GM19468 (cell line): ENCODE measurements around the gene SIX4.

Experiments used
- ATAC-seq: cut with Tn5 transposase; IDR thresholded peaks from one replicate; pipeline ENCODE4 v1.9.1; 2021; ENCODE audit warnings: mild to moderate bottlenecking, moderate library complexity, moderate number of reproducible peaks; ENCODE audit not compliant: unreplicated experiment; ENCODE audit errors: extremely low read depth

The SIX4 gene

DNA sequence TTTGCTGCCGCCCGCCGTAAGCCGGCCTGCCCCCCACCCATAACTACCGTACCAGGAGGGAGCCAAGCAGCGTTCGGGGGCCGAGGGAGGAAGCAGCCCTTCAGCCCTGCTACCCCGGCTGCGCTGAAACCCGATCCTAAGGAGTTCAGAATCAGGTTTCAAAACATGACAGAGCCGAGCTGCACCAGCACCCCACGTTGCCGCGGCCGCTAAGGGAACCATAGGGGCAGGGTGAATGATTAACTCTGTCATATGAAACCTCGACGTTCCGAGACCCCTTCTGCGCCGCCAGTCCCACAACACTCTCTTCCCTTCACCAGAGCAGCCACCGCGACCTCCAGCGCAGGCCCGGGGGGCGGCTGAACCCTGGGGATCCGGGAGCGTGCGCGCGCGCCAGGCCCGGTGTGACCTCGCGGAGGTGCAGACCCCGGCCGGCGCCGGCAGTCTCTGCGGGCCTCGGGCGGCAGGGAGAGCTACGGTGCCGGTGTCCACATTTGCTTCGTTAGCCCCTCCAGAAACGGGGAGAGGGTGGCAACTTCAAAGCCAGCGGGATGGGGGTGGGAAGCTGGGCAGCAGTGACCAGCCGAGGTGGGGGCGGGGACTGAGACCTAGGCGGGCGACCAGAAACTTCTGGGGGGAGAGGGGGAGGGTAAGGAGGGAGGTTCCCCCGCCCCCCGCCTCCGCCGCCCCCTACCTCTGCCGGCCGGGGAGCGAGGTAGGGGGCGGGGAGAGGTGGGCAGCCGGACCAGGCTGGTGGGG lies 1.6 kb downstream of the SIX4 start:
- no peak for ATAC-seq

DNA sequence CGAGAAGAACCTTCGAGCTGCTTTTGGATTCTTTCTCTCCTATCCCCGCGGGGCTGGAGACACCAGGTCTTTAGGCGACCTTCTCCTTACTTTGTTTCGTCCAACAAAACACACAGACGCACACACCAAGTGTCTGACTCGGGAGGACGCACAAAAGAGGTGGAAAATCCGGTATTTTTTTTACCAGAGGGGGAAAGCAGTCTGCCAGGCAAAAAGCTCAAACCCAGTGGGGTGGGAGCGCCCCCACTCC lies 2.1 kb downstream of the SIX4 start:
- ATAC-seq = no peak

DNA sequence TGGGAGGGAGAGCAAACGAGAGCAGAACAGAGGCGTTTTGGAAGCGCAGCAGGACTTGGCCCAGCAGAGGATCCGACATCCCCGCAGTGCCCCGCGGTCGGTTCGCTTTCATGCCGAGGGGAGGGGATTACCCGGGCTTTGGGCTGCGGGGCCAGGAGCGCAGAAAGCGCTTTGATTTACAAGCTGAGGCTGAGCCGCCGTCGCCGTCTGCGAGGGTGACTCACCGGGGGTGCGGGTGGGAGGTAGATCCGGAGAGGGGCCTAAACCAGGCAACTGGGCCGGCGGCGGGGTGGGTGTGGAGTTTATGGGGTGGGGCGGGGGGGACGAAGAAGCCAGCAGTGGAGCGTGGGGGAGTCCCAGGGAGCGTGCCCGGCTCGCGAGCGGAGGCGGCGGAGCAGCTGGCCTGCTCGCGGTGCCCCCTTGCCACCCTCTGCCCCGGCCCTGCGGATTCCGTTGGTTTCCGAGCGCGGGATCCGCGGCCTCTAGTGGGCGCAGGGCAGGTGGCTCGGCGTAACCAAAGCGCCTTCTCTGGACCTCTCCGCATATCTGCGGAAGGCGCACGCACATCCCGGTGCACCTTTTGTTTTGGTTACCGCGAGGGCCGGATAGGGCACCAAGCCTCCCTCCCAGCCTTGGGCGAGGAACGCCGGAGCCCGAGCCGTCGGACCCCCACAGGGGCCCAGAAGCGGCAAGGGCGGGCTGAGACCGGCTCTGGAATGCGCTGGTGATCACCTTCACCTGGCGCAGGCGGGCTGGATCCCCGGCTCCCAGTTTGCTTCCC lies 2.6 kb downstream of the SIX4 start:
- ATAC-seq = no peak

DNA sequence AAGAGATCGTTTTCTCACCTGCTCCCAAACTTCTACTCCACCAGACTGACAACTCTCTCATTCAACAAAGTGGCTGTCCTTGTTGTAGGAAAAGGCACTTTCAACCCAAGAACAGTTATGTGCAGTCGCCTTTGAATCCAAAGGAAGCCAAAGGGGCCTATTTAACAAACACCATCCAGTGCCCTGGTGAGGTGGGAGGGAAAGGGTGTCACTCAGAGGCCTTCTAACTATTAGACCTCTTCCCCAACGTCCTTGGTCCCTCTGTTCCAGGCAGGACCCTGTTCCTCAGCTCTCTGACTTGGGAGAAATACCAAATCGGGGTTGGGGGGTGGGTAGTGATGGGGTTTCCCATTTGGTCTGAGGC lies 3.2 kb downstream of the SIX4 start:
- no peak for ATAC-seq

DNA sequence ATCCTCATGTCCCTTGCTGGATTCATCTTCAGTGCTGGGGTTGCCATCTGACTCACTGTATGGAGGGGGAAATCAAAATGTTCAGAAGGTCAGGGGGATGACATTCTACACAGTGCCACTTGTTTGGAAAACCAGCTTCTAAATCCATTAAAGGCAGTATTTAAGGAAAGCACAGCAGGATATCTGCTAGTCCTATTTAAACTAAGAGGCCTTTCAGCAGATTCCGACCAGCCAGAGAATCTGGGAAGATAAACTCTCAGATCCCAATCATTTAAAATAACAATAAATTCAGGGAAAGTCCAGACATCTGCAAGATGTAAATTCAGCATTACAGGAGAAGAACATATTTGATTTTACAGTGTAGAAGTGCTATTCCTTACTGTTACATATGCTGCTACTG lies 3.8 kb downstream of the SIX4 start:
- ATAC-seq = no peak

DNA sequence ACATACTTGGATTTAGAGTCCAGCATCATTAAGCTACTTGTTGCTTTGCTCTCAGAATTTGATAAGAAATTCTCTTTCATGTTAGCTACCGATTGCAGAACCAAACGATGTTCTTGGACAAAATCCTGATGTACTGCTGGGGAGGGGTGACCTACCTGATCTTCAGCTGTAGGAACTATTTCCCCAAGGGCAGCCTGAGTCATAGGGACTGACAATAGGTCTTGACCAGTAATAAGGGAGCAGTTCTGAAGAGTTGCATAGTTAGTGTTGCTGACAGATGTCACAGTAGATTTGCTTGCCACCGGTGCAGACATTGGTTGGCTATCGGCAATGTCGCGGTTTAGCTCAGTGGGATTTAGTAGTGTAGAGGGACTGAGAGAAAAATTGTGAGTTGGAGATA lies 10.6 kb downstream of the SIX4 start:
- ATAC-seq = no peak

DNA sequence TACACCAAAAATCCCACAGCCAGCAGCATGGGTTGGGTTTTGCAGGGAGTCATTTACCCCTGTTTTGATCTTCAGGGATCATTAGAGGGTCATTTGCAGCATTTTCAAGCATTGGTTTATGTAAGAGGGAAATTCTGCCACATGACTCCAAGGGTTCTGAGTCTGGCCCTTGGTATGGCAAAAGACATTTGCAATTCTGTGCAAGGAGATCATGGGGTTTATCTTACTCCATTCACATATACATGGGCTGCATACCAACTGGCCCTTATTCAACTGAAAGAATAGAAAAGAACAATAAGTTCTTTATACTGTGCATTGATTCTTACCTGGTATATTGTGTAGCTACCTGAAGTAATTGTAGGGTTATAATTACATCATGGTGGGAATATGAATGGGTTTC lies 13.7 kb downstream of the SIX4 start:
- ATAC-seq = no peak

DNA sequence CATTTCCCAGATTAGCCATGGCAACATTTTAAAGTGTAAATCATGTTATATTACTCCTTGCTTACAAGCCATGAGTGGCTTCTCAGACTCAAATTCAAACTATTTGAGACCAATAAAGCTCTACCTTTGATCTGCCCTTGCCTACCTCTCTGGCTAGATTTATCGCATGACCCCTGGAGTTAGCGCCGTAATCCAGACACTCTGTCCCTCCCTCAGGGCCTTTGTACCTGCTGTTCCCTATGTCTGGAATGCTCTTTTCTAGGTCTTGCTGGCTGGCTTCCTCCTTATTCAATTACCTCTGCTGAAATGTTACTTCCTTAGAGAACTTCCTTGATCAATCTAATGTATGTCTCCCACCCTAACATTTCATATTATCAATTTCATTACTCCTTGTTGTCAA lies 16.3 kb downstream of the SIX4 start:
- ATAC-seq = no peak

DNA sequence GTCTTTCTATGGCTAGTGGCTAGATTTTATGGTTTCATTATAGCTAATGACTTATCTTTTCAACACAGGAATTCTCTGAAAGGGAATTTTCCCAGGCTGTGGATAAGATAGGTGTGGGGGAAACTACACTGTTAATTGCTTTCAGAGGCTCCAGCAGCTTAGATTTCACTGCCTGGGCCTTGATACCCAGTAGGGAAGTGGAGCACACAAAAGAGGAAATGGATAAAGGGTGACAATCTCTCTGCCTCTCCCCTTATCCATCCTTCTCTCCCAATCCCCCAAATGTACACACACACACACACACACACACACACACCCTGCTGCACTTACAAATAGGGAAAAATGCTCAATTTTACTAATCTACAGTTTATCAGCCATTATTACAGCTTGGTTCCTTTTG lies 19.1 kb downstream of the SIX4 start:
- ATAC-seq = no peak

DNA sequence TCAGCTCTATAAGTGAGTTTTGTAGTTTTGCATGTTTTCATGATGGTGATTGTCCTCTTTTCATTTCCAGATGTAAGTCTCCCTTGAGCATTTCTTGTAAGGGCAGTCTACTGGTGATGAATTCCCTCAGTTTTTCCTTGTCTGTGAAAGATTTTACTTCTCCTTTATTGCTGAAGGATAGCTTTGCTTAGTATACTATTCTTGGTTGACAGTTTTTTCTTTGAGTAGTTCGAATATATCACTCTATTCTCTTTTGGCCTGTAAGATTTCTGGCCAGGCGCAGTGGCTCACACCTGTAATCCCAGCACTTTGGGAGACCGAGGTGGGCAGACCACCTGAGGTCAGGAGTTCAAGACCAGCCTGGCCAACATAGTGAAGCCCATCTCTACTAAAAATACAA lies 23.6 kb downstream of the SIX4 start:
- no peak for ATAC-seq

DNA sequence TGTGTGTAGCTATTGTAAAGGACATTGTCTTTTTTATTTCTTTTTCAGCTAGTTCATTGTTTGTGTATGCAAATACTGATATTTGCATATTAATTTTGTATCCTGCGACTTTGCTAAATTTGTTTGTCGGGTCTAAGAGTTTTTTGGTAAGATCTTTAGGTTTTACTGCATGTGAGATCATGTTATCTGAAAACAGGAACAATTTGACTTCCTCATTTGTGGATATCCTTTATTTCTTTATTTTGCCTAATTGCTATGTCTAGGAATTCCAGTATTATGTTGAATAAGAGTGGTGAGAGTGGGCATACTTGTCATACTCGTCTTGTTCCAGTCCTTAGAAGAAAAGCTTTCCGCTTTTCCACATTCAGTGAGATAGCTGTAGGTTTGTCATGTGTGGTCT lies 28.8 kb downstream of the SIX4 start:
- no peak for ATAC-seq

DNA sequence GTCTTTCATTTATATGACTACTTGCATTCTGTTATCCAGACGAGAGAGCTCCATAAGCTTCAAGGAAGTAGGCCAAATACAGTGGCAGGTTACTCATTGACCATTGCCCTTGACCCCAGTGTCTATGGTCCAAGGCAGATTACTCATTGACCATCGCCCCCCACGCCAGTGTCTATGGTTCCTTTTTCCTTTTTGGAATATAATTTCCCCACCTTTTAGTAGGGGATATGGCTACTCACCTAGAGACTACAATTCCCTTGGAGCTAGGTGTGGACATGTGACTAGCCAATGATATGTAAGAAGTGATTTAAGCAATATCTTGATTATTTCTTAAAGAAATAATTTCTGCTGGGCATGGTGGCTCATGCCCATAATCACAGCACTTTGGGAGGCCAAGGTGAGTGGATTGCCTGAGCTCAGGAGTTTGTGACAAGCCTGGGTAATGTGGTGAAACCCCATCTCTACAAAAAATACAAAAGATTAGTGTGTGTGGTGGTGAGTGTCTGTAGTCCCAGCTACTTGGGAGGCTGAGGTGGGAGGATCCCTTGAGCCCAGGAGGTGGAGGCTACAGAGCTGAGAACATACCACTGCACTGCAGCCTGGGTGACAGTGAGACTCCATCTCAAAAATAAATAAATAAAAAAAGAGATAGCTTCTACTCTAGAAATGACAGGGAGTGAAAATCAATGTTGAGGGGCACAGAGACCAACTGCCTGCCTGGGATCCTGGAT lies 32.6 kb downstream of the SIX4 start:
- ATAC-seq = no peak

DNA sequence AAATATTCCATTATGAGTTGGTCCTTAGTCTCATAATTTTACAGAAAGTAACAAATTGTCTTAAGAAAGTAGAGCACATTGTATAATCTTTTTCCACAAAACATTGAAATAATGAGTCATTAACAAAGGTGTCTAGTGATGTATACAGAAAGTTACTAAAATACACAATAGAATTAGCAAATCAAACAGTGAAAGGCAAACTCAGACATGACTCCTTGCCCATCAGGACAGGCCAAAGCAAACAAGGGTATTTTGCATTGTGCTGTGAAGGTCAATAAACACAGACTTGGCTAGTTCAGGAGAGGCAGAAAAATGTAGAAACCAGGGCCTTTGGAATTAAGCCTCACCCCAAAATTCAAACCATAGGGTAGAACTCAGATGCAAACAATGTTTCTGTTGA lies 37.3 kb downstream of the SIX4 start:
- ATAC-seq = no peak

DNA sequence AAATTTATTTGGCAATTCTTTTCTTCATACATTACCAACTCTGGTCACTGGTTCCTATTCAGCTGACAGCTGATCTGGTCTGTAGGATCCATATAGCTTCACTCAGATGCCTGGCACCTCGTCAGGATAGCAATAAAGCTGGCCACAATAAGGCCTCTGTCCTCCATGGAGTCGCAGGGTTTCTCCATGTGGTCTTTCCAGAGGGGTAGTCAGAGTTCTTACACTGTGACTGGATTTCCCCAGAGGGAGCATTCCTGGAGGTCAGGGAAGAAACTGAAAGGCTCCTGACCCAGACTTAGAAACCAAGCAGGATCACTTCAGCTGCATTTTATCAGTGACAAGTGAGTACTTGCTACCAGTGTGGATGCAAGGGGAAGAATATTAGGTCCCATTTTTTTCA lies 39.9 kb downstream of the SIX4 start:
- ATAC-seq = no peak

DNA sequence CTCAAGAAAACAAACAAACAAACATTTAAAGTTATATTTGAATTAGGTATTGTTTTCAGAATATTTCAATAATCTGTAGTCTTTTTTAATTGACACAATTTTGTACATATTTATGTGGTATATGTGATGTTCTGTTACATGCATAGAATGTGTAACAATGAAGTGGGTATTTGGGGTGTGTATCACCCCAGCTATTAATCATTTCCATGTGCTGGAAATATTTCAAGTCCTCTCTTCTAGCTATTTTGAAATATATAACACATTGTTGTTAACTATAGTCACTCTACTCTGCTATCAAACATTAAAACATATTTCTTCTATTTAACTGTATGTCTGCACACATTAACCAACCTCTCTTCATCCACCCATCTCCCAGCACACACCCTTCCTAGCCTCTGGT lies 42.9 kb downstream of the SIX4 start:
- no peak for ATAC-seq

DNA sequence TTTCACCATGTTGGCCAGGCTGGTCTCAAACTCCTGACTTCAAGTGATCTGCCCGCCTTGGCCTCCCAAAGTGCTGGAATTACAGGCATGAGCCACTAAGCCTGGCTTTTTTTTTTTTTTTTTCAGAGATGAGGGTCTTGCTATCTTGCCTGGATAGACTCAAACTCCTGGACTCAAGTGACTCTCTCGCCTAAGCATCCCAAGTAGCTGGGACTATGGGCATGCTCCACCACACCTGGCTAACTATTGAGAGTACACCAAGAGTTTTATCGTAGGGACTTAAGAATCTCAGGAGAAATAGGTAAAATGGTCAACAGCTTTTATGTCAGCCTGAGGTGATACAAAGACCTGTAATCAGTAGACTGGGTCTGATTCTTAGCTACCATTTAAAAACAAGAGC lies 43.6 kb downstream of the SIX4 start:
- no peak for ATAC-seq

DNA sequence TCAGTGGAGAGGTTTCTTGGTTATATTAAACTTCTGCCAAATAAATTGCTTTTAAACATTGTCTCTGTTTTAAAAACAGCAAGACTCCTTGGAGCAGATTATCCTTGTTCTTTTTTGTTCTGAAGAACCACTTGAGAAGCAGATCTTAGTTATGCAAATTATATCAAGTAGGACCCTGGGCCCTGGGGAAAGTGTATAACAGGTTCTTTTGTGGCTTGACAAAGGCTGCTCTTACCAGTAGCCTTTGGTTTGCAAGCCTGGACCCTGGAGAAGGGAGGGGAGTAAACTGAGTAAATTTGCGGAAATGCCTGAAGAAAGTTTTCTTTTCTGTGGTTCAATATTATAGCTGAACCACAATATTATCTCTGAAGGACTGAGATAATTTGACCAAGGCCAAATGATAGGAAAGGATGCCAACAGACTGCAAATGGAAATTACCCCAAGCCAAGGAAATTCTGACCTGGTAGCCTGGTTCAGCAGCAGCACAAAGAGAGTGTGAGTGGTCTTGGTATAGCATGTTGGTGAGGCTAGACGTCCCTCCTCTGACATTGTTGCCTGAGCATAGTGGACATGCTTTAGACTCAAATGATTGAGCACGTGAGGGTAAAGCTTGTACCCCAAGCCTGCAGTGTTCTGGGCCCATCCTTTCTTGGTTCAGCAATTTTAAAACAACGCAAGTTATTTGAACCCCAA lies 44.4 kb downstream of the SIX4 start:
- no peak for ATAC-seq

DNA sequence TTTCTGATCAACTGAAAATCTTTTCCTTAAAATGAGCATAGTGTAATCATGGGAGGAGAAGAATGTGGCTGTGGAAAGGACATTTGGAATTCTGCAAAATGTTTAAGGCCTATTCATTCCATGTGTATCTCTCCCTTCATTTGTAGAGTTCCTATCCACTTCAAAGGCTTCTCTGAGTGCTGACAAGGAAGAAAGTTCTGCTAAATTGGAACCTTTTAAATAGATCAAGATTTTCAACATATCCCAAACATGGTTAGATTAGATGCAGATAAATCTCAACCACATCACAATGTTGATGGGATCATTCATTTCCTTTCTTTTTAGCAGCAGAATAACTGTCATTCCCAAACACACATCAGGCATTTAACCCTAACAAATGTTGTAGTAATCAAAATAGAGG lies 46.5 kb downstream of the SIX4 start:
- no peak for ATAC-seq

DNA sequence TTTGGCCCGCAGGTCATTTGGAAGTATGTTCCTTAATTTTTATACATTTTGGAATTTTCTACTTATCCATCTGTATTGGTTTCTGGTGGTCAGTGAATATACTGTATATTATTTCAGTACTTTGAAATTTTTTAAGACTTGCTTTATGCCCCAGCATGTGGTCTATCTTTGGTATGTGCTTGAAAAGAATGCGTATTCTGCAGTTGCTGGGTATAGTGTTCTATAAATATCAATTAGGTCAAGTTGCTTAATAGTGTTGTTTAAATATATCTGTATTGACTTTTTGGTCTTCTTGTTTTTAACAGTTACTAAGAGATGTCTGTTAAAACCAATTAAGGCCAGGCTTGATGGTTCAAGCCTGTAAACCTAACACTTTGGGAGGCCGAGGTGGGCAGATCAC lies 53.2 kb downstream of the SIX4 start:
- no peak for ATAC-seq

DNA sequence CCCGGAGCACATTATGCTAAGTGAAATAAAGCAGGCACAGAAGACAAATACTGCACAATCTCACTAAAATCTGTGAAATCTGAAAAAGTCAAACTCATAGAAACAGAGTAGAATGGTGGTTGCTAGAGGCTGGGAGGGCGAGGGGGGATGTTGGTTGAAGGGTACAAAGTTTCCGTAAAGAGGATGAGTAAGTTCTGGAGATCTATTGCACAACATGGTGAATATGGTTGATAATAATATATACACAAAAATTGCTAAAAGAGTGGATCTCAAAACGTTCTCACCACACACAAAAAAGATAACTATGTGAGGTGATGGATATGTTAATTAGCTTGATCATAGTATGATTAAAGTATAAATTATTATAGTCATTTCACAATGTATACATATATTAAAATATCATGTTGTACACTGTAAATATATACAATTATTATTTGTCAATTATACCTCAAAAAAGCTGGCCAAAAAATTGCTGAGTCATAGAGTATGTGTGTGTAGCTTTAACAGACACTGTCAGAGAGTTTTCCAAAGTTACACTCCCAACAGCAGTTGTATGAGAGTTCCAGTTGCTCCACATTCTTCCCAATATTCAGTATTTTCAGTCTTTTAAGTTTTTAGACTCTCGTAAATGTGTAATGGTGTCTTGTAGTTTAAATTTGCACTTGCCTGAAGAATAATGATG lies 55.6 kb downstream of the SIX4 start:
- ATAC-seq = no peak

DNA sequence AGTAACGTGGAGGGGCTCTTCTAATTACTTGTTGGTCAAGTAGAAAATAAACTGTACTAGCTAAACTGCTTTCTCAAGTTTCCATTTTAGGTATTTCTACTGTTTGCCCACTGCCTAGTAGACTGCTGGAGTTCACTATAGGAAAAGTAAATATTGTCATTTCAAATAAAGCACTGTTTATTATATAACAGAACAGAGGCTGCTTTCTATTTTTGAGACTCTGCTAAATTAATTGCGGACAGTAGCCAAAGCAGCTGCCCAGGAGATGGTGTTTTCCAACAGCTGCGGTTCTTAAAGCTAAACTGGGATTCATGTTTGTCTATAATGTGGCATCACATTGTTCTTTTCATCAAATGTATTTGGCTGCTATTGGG lies 59.0 kb downstream of the SIX4 start:
- no peak for ATAC-seq
